GM19023 (cell line): ENCODE results near the gene CELF2.

Experiments used
- ATAC-seq: cut with Tn5 transposase; IDR thresholded peaks from one replicate; pipeline ENCODE4 v1.9.1; 2021; ENCODE audit warnings: mild to moderate bottlenecking, moderate library complexity; ENCODE audit not compliant: unreplicated experiment

The CELF2 gene

GRCh38 chr10:11057018-11057417 lies 39.3 kb downstream of the CELF2 start:
- ATAC-seq: no peak

GRCh38 chr10:11057448-11057847 lies 39.8 kb downstream of the CELF2 start:
- ATAC-seq: no peak

DNA sequence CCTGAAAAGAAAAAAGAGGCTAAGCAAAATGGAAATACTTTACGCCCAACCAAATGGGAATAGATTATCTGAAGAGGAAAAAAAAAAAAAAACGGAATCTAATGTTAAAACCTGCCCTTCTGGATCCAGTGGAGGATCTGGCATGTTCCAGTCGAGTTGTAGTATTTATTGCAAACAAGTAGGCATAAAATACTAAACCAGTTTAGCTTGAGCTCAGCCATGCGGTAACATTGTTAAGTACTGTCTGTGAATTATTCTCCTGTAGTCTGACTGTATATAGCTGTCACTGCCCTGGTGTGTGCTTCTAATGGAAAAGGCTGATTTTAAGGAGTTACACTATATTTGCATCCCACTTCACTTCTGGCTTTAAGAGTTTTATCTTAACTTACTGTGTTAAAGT lies 40.3 kb downstream of the CELF2 start:
- ATAC-seq: no peak

DNA sequence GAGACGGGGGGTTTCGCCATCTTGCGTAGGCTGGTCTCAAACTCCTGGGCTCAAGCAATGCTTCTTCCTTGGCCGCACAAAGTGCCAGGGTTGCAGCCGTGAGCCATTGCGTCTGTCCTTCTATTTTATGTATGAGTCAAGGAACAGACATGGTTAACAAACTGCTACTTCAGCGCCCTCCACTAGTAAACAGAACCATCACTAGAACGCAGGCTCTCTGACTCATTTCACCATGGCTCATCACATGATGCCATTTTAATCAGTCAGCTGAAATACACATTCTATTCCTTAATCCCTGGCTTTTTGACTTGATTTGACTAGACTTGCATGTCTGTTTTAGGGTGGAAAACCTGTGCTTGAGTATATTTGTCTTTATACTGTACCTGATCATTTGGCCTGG lies 41.3 kb downstream of the CELF2 start:
- no peak for ATAC-seq

DNA sequence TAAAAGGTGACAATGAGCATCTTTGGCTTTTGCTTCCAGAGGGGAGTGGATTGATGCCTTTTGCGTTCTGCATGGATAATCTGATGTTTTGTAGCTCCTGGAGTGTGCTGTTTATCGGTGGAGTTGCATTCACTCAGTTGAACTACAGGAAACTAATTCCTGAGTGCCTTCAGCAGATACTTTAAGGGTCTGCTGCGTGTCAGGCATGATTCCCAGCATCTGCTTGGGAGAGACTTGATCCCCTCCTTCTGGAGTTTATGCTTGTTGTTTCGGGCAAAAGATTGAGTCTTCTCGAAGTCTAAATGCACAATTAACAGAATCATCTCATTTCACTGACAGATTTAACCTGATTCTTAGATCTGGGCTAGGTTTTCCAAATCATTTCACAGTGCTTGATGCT lies 46.2 kb downstream of the CELF2 start:
- no peak for ATAC-seq

DNA sequence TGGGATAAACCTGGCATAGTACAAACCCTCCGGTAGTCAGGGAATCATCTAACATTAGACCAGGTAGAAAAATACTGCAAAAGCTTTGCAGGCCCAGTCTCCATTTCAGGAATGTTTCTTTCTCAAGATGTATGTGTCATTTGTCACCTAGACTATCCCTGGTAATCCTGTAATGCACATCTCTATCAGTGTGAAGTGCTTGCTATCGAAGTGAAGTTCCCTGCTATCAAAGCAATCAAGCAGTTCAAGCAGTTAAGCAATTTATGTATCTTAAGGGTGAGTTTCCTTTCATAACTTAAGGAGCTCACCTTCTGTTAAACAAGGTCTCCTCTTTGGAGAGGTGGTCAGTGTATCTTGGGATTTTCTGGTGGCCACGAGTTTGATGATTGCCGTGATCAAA lies 47.2 kb downstream of the CELF2 start:
- no peak for ATAC-seq

DNA sequence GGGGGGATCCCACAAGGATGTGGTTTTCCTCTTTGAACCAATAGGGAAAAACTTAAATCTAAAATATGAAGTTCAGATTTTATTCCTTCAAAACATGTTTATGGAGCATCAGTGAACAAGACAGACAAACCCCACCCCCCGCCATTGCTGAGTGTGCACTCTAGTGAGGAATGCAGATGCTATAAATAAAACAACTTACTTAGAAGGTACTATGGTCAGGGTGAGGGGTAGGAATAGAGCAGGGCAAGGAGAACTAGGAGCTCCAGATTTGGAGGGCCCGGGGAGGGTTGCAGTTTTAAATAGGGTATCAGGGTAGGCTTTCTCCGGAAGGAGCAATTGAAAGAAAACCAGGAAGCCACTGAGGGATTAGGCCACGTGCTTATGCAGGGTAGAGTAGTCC lies 47.9 kb downstream of the CELF2 start:
- no peak for ATAC-seq

- ATAC-seq: no peak
Measured at GRCh38 chr10:11066520-11066919, 48.8 kb downstream of the CELF2 start.

DNA sequence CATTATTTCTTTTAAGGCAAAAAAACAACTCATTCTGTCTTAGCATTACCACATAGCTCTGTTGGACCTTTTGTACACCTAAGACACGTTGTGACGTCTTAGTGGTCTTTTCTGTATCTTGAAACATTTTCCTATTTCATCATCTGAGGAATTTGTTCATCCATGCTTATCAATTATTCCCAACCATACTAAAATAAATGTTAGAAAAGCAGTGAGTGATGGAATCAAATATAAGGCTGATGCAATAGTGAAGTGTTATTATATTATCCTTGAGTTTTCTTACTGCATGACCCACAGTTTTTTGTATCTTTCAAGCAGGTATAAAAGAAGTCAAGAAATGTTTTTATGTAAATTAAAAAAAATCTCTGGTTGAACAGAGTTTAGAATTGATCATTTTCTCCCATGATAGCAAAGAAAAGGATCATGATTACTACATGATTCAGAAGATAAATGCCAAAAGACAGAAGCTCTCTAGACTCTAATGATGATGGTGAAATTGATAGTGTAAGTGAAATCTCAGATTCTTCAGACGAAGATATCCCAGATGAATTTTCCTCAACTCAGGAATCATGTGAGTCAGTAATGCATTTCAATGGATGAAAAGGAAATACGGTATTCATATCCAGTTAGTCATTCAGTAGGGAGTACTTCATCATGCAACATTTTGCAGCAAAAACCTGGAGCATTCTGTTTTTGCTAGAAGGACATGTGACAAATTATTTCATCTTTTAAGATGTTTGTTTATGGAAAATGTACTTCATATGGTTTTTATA lies 51.4 kb downstream of the CELF2 start:
- no peak for ATAC-seq

DNA sequence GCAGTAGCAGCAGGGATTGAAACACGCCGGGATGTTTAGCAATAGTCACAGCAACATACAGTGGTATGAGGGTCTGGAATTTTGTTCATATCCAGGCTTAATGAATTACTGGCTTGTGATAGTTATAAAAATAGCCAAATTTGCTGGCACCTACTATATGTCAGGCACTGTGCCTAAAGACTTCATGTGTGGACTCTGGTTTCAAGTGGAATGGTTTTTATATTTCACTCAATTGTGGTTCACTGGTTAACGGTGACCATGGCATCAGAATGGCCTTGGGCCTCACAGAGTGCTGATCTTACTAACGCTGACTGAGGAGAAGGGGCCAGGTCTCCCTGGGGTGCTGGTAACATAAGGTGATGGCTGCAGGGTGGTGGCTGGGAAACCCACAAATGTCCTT lies 55.7 kb downstream of the CELF2 start:
- ATAC-seq: no peak

DNA sequence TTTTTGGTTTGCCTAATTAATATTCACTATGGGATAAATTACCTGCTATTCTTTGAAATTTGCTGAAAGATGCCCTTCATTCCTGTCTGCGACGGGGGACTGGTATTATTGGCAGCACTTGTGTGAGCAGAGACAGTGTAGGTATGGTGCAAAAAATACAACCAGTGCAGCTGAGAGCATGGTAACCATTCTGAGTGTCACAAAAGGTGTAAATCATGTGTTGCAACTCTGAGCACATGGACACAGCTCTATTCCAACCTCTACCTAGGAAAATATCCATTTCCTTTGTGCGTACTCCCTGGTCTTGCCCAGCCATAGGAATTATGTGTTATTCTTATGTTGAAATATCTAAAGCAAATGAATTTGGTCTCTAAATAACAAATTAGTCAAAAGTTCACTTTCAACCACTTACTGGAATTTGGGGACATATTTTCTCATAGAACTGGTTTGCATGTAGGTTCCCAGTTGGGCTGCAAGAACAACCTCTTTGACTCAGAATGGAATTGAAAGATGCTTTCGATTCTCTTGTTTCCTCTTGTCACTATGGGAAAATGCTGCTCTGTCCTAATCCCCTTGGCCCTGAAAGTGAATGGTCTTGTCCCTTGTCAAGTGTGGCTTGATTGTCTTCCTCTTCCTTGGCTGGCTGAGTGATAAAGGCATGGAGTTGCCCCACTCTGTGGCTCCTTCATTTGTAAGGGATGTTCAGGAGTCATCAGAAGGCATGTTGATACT lies 57.0 kb downstream of the CELF2 start:
- peak; percentile 74 for ATAC-seq

DNA sequence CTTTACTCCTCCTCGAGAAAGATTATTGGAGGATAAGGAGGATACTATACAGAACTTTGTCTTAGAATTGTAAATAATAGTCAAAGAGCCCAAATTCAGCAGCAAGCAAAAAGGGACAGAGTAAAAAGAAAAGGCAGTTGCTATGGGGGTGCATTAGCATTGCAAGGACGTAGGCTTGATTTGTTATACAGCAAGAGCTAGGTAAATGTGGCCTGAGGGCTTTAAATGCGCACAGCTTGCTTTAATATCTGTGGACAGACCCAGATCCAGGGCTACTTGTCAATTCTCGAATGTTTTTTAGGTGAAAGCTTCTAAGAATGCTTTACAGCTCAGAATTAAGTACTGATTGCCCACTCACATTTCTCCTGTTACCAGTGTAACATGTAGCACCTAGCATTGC lies 58.5 kb downstream of the CELF2 start:
- ATAC-seq: no peak

GRCh38 chr10:11080564-11080984 lies 62.9 kb downstream of the CELF2 start:
- peak; percentile 71 for ATAC-seq

- no peak for ATAC-seq
Measured at GRCh38 chr10:11081408-11081807, 63.7 kb downstream of the CELF2 start.

DNA sequence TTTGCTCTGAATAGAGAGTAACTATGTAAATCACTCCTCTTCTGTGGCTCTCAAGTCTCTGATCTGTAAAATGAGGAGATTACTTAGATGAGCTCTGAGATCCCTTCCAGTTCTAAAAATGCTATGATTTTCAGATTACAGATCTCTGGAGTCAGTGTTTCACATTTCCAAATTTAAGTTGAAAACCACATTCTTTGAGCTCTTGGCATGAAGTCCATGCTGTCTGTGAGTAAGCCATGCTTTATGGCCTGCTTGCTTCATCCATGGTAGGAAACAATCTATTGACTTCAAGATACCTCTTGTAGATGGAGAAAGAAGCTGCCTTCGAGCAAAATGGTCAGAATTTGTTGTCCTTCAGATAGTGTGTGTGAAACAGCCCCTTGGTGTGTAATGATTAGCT lies 64.9 kb downstream of the CELF2 start:
- ATAC-seq: no peak

GRCh38 chr10:11083051-11083450 lies 65.4 kb downstream of the CELF2 start:
- no peak for ATAC-seq

- no peak for ATAC-seq
Measured at GRCh38 chr10:11085545-11085944, 67.9 kb downstream of the CELF2 start.

GRCh38 chr10:11086177-11086840 lies 68.6 kb downstream of the CELF2 start:
- no peak for ATAC-seq

GRCh38 chr10:11087372-11087771 lies 69.7 kb downstream of the CELF2 start:
- no peak for ATAC-seq

DNA sequence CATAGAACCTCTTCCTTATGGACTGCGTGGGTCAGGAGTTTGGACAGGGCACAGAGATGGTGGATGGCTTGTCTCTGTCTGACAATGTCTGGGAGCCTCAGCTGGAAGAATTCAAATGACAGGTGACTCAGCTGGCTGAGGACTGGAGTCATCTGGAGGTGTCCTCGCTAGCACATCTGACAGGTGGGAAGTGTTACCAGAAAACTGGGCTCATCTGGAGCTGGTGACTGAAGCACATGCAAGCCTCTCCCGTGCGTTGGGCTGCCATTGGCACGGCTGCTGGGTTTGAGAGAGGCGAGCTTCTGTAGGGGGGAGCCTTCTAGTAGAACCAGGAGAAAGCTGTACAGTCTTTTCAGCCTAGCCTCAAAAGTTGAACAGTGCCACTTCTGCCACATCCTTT lies 71.0 kb downstream of the CELF2 start:
- no peak for ATAC-seq

DNA sequence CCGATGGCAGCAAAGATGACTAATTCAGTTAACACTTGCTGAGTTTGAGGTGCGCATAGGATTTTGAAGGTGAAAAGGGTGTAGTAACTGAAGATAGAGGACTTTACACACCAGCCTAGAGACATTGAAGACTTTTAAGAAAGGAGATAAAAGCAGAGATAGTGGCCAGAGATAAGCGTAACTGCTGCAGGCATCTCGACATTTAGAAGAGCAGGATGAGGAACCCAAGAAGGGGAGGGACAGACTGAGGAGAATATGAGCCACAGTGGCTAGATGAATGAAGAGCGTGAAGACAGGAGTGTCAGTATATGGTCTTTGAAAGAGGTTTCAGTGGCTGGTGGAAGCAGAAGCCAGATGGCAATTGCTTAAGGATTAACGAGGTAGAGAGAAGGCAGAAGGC lies 71.6 kb downstream of the CELF2 start:
- no peak for ATAC-seq

- no peak for ATAC-seq
Measured at GRCh38 chr10:11091517-11092102, 73.9 kb downstream of the CELF2 start.
